GM18507 (cell line): Measurements from ENCODE around the gene EDEM2.
"Not testable (repeated sequence)": the region's sequence is repeated elsewhere in the genome, so short reads cannot be mapped to it uniquely, and the experiment has no call there.

Experiments
- DNase-seq: peaks from one replicate; pipeline ENCODE4 v3.0.0; 2011; ENCODE audit warnings: low read depth; ENCODE audit not compliant: insufficient read length; ENCODE audit errors: extremely low spot score
- FAIRE-seq: peaks from 2 replicates; lab custom pipeline; 2011; peaks lifted over from hg19 to GRCh38; lab: Jason Lieb, UNC

EDEM2 gene

GRCh38 chr20:35134472-35134871 is 12.7 kb downstream of the EDEM2 start:
- no peak for DNase-seq
- no peak for FAIRE-seq

DNA sequence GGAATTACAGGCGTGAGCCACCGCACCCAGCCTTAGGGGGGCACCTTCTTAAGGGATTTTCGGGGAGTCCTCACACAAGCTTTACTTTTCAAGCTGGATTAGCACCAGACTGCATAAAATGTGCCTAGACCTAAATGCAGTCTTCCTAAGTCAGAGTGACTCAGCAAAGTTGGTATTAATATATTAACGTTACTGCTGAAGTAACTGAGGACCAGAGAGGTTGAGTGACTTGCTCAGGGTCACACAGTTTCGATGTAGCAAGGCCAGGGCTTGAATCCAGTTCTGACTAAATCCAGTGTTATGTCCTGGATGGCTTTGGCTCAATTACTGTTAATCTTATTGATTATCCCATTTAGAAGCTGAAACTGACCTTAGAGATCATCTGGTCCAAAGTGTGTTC is 13.4 kb downstream of the EDEM2 start:
- FAIRE-seq (no peak), DNase-seq (no peak)

DNA sequence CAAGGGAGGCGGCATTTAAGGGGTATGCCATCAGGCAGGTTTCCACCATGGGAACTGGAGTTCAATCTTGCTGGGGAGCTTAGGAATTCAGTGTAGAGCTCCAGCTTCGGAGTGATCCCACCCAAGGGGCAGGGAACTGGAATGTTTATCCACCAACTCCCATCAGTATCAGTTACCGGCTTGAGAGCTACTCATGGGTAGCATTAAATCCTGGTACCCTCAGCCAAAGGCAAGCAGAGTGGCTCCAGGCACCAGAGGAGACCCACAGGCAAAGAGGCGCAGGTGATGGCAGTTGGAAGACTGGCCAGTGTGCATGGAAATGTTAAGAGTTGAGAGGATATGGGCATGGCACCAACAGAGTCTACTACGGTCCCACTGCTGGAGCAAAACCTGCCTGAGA is 14.1 kb downstream of the EDEM2 start:
- no peak for FAIRE-seq
- no peak for DNase-seq

- FAIRE-seq, result no peak
- DNase-seq, result no peak
Observed at GRCh38 chr20:35131934-35132333, 15.2 kb downstream of the EDEM2 start.

GRCh38 chr20:35129647-35130069 is 17.5 kb downstream of the EDEM2 start:
- FAIRE-seq, result no peak
- DNase-seq, result no peak

- DNase-seq, result no peak
- no peak for FAIRE-seq
Observed at GRCh38 chr20:35125753-35126152, 21.4 kb downstream of the EDEM2 start.

GRCh38 chr20:35122756-35123405 is 24.3 kb downstream of the EDEM2 start:
- no peak for DNase-seq
- FAIRE-seq, result no peak

GRCh38 chr20:35121186-35121585 is 25.9 kb downstream of the EDEM2 start:
- FAIRE-seq (no peak), DNase-seq (no peak)

DNA sequence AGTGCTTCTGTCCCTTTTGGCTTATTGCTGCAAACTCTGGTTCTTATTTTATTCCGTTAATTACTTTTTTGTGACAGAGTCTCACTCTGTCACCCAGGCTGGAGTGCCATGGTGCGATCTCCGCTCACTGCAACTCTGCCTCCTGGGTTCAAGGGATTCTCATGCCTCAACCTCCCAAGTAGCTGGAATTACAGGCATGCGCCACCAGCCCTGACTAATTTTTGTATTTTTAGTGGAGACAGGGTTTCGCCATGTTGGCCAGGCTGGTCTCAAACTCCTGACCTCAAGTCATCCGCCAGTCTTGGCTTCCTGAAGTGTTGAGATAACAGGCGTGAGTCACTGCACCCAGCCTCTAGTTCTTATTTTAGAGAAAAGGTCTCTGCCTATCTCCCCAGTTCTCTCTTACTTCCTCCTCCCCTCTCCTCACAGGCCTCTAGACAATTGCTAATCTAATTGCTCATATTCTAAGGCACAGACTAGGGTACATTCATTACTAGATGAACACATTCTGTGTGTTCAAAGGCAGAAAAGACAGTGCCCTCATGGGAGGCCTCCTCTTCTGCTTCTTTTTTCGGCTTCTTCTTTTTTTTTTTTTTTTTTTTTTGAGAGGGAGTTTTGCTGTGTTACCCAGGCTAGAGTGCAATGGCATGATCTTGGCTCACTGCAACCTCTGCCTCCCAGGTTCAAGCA is 27.0 kb downstream of the EDEM2 start:
- FAIRE-seq, result no peak
- DNase-seq, result no peak

DNA sequence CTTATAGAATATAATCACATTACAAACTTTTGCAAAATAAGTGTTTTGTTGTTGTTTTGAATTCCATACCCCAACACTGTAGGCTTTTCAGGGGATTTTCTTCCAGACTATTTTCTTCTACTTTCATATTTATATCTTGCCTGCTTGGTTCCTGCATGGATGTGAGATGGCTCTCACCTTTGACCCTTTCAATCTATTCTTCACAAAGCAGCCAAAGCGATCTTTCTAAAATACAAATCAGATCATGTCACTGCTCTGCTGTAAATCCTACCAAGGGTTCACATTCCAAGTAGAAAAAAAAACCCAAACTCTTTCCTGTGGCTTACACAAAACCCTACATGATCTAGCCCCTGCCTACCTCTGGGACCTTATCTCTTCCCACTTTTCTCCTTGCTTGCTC is 29.5 kb downstream of the EDEM2 start:
- no peak for FAIRE-seq
- no peak for DNase-seq

GRCh38 chr20:35117196-35117595 is 29.9 kb downstream of the EDEM2 start:
- FAIRE-seq, result no peak
- no peak for DNase-seq

DNA sequence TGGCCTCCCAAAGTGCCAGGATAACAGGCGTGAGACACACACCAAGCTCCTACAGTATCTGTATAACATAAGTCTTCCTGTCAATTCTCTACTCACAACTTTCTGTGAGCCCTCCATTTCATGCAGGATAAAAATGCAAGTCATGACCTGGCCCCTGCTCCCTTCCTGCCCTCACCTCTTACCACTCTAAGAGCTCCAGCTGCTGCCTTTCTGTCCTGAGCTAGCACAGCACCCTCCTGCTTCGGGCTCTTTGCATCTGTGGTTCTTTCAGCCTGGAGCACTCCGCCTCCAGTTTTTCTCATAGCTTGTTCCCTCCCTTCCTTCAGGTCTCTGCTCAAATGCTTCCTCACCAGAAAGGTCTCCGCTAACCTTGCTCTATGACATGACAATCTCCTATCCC is 30.9 kb downstream of the EDEM2 start:
- DNase-seq, result no peak
- no peak for FAIRE-seq

GRCh38 chr20:35115606-35116005 is 31.5 kb downstream of the EDEM2 start:
- no peak for DNase-seq
- no peak for FAIRE-seq

GRCh38 chr20:35112276-35112675 is 34.9 kb downstream of the EDEM2 start:
- not testable (repeated sequence) for FAIRE-seq, DNase-seq

GRCh38 chr20:35111141-35111888 is 35.8 kb downstream of the EDEM2 start:
- FAIRE-seq (no peak), DNase-seq (no peak)

- no peak for DNase-seq
- no peak for FAIRE-seq
Observed at GRCh38 chr20:35108921-35109320, 38.2 kb downstream of the EDEM2 start.

DNA sequence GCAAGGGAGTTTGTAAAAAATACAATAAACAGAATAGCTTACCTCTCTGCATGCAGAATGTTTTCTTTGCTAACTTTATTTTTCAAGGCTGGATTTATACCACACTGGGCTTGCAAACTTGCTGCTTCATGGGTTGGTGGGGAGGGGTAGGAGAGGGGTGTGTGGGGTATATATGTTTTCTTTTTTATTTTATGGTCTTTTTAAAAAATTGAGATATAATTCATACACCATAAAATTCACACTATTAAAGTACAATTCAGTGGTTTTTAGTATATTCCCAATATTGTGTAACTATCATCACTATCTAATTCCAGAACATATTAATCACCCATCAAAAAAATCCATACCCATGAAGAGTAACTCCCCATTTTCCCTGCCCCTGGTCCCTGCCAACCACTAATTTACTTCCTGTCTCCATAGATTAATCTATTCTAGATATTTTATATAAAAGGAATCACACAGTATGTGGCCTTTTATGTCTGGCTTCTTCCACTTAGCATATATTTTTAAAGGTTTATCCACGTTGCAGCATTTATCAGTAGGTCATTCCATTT is 40.2 kb downstream of the EDEM2 start:
- DNase-seq, result no peak
- FAIRE-seq, result no peak

GRCh38 chr20:35104685-35105295 is 42.3 kb downstream of the EDEM2 start:
- DNase-seq, result no peak
- FAIRE-seq, result no peak

DNA sequence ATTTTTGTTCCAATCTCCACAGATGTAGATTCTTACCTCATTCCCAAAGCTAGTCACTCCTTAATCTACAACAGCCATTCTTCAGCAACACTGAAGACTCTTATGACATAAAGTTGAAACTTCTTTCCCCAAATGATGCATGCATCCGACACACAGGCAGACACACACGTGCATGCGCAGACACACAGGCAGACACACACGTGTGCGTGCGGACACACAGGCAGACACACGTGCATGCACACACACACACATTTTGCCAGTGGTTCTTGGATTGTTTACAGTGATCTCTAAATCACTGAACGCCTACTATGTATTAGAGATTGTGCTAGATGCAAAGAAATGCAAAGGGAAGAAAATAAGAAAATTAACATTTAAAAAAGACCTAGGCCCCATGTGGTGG is 45.5 kb downstream of the EDEM2 start:
- no peak for FAIRE-seq
- no peak for DNase-seq

- FAIRE-seq, result no peak
- DNase-seq, result no peak
Observed at GRCh38 chr20:35093267-35093884, 53.8 kb downstream of the EDEM2 start.
